A673 (cell line): Measurements from ENCODE around the gene PEX7. TPM values are rescaled to one million over a fixed set of nuclear protein-coding genes. Genes with fewer than 3 reads are reported as not detected.
"Not testable (repeated sequence)": the region's sequence is repeated elsewhere in the genome, so short reads cannot be mapped to it uniquely, and the experiment has no call there.

Experiments
- BruUV-seq: library from RNA; stranded (reverse); fragments of 400-500 nt; replicated peaks from 2 replicates; lab custom pipeline; 2021; lab: Mats Ljungman, UMichigan
- CTCF ChIA-PET: fragments of 300-600 bp; sonication (Branson Sonifier 250); formaldehyde crosslinking; loops from one replicate; lab custom pipeline; 2022; ENCODE audit warnings: antibody characterized with exemption; lab: Charles Lee
- POLR2A ChIA-PET: fragments of 300-600 bp; sonication (Branson Sonifier 250); formaldehyde crosslinking; loops from one replicate; lab custom pipeline; 2022; ENCODE audit warnings: antibody characterized with exemption; ENCODE audit not compliant: low non-redundant PET; lab: Charles Lee
- DNase-seq: peaks from one replicate; pipeline ENCODE4 v3.0.0-alpha.2; 2015; ENCODE audit warnings: low spot score
- H3K27ac ChIP-seq: fragments of 200-600 bp; sonication (generic); 2 replicates; pipeline ENCODE4 v1.5.1; 2016; ENCODE audit warnings: mixed run types, low read depth, mild to moderate bottlenecking, mixed read lengths, antibody characterized with exemption, low read length; ENCODE audit not compliant: poor library complexity, severe bottlenecking
- H3K27me3 ChIP-seq: fragments of 200-600 bp; sonication (generic); replicated peaks from 2 replicates; pipeline ENCODE4 v1.6.1; 2017; ENCODE audit warnings: mixed run types, low read depth, mild to moderate bottlenecking, mixed read lengths, antibody characterized with exemption, low read length; ENCODE audit not compliant: insufficient read depth, poor library complexity
- H3K36me3 ChIP-seq: fragments of 200-600 bp; sonication (generic); 2 replicates; pipeline ENCODE4 v1.6.1; 2016; ENCODE audit warnings: mixed run types, mild to moderate bottlenecking, mixed read lengths, antibody characterized with exemption, low read length; ENCODE audit not compliant: insufficient read depth, poor library complexity, severe bottlenecking
- H3K4me1 ChIP-seq: fragments of 200-600 bp; sonication (generic); 2 replicates; pipeline ENCODE4 v1.6.1; 2017; ENCODE audit warnings: mixed run types, mild to moderate bottlenecking, mixed read lengths, antibody characterized with exemption, low read length; ENCODE audit not compliant: insufficient read depth, poor library complexity, severe bottlenecking
- H3K4me3 ChIP-seq: fragments of 200-600 bp; sonication (generic); 2 replicates; pipeline ENCODE4 v1.5.1; 2016; ENCODE audit warnings: low read depth, mixed run types, mild to moderate bottlenecking, mixed read lengths, low read length; ENCODE audit not compliant: poor library complexity, severe bottlenecking
- H3K9me3 ChIP-seq: fragments of 200-600 bp; sonication (generic); 2 replicates; pipeline ENCODE4 v1.6.1; 2016; ENCODE audit warnings: mixed run types, low read depth, mild to moderate bottlenecking, mixed read lengths, antibody characterized with exemption, low read length; ENCODE audit not compliant: poor library complexity, severe bottlenecking
- EZH2 ChIP-seq: fragments of 200-600 bp; sonication (generic); IDR thresholded peaks from 2 replicates; pipeline ENCODE4 v1.6.1; 2017; ENCODE audit warnings: borderline replicate concordance, low read depth, mild to moderate bottlenecking, mixed read lengths, antibody characterized with exemption, low read length; ENCODE audit not compliant: poor library complexity, severe bottlenecking
- intact Hi-C: fragments of 100-400 bp; cut with micrococcal nuclease; formaldehyde crosslinking; loops from one replicate; pipeline ENCODE4 v1.10.0; 2022; ENCODE audit not compliant: unreplicated experiment
- total RNA-seq: library from RNA; stranded (reverse); gene quantifications from 2 replicates; pipeline ENCODE4 v1.2.3, GENCODE V29; 2021
- TF ChIP-seq, protein P1 (sequence below): fragments of 300-800, 200-600 bp; sonication (generic); conservative IDR thresholded peaks from 2 replicates; pipeline ENCODE4 v1.5.1; 2017; ENCODE audit warnings: low read depth, mild to moderate bottlenecking, antibody characterized with exemption, low read length, moderate library complexity, mixed read lengths

The PEX7 gene
- total RNA-seq, 1 experiment from 2014 or later, result 6.2 TPM

DNA sequence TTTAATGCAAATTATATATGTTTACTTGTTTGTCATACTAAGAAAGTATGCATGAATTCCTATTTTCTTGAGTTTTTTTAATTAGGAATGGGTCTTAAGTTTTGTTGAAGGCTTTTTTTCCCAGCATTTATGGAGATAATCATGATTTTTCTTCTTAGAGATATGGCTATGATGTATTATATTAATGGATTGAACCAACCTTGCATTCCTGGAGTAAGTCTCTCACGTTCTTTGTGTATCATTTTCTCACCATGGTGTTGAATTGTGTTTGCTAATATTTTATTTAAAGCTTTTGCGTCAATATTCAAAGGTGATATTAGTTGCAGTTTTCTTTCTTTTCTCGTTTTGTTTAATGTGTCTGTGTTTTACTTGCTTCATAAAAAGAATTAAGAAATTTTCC is 51.4 kb downstream of the PEX7 start:
- Histone ChIP-seq H3K27me3 (no peaks in the 10 kb centered on the region), H3K36me3 (peaks cover 6% of the 10 kb centered on the region), H3K4me3 (no peak overlapping the region), H3K27ac (no peak overlapping the region), H3K9me3 (peaks cover 15% of the 10 kb centered on the region), H3K4me1 (no peaks in the 10 kb centered on the region)
- DNase-seq, result no peak
- no peak for TF ChIP-seq EZH2
- TF ChIP-seq, protein P1, sequence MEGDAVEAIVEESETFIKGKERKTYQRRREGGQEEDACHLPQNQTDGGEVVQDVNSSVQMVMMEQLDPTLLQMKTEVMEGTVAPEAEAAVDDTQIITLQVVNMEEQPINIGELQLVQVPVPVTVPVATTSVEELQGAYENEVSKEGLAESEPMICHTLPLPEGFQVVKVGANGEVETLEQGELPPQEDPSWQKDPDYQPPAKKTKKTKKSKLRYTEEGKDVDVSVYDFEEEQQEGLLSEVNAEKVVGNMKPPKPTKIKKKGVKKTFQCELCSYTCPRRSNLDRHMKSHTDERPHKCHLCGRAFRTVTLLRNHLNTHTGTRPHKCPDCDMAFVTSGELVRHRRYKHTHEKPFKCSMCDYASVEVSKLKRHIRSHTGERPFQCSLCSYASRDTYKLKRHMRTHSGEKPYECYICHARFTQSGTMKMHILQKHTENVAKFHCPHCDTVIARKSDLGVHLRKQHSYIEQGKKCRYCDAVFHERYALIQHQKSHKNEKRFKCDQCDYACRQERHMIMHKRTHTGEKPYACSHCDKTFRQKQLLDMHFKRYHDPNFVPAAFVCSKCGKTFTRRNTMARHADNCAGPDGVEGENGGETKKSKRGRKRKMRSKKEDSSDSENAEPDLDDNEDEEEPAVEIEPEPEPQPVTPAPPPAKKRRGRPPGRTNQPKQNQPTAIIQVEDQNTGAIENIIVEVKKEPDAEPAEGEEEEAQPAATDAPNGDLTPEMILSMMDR, result no peak
- intact Hi-C loops, result no loop called here
- CTCF ChIA-PET, result no interaction called here
- POLR2A ChIA-PET, result no interaction called here
- BruUV-seq, result no TSS peak

GRCh38 chr6:136876469-136876868 is 54.1 kb downstream of the PEX7 start:
- H3K4me3 ChIP-seq, H3K27ac ChIP-seq, intact Hi-C loops, CTCF ChIA-PET, H3K4me1 ChIP-seq, DNase-seq, H3K27me3 ChIP-seq, BruUV-seq, H3K36me3 ChIP-seq, POLR2A ChIA-PET: not testable (repeated sequence)
- H3K9me3 ChIP-seq, result peaks cover 15% of the 10 kb centered on the region

- TF ChIP-seq, protein P1, result no peak
- no peak for TF ChIP-seq EZH2
- no peaks in the 10 kb centered on the region for H3K36me3 ChIP-seq
- intact Hi-C loops, result no loop called here
- no peaks in the 10 kb centered on the region for H3K27me3 ChIP-seq
- H3K27ac ChIP-seq, result no peak overlapping the region
- DNase-seq, result no peak
- H3K9me3 ChIP-seq, result no peaks in the 10 kb centered on the region
- H3K4me3 ChIP-seq, result no peak overlapping the region
- ChIA-PET POLR2A (no interaction called here), CTCF (no interaction called here)
- BruUV-seq, result no TSS peak
- no peaks in the 10 kb centered on the region for H3K4me1 ChIP-seq
Observed at GRCh38 chr6:136880748-136881460, 58.5 kb downstream of the PEX7 start.

DNA sequence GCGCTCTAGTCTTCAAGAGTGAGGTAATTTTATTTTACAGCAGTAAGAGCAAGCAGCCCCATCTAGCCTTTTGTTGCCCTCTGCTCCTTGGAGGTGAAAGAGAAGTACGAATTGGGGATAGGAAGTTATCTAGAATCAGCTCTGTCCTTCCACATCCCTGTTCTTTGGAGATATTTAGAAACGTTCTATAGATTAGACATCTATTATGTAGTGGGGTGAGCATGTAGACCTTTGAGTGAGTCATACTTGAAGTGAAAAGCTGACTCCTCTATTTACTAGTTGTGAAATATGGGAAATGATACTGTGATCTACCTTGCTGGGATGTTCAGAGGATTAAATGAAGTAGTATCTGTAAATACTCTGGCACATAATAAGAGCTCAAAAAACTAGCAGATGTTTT is 63.7 kb downstream of the PEX7 start:
- H3K9me3 ChIP-seq, result no peaks in the 10 kb centered on the region
- POLR2A ChIA-PET, result no interaction called here
- intact Hi-C loops, result no loop called here
- H3K27ac ChIP-seq, result no peak overlapping the region
- H3K4me3 ChIP-seq, result no peak overlapping the region
- no peaks in the 10 kb centered on the region for H3K36me3 ChIP-seq
- no peak for TF ChIP-seq EZH2
- TF ChIP-seq, protein P1, result no peak
- no peaks in the 10 kb centered on the region for H3K27me3 ChIP-seq
- peaks cover 32% of the 10 kb centered on the region for H3K4me1 ChIP-seq
- CTCF ChIA-PET, result no interaction called here
- no TSS peak for BruUV-seq
- no peak for DNase-seq
